ENCODE results near the gene C21orf58.

The C21orf58 gene

DNA sequence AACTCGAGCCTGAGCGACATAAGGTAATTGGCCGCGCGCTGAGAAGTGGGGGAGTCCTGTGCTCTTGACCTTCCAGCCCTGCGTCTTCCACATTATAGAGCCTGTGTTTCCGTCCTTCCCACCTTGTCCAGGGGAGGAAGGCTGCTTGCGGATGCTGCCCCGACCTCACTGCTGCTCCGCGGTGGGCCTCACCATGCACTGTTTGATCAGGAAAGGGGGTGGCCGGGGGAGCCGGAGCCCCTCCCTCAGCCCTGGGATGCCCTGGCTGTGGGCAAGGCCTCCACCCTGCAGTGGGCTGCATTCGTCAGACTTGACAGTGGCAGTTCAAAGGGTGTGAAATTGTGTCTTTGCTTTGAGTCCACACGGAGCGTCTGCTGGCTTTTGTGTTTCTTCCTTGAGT is 30.4 kb upstream of the C21orf58 start:
- no peak for ATAC-seq

GRCh38 chr21:46352913-46353312 is 29.2 kb upstream of the C21orf58 start:
- ATAC-seq (no peak), DNase-seq (no peak)

More for the DNA sequence above, 30.4 kb upstream of the C21orf58 start:
- DNase-seq, result no peak

DNA sequence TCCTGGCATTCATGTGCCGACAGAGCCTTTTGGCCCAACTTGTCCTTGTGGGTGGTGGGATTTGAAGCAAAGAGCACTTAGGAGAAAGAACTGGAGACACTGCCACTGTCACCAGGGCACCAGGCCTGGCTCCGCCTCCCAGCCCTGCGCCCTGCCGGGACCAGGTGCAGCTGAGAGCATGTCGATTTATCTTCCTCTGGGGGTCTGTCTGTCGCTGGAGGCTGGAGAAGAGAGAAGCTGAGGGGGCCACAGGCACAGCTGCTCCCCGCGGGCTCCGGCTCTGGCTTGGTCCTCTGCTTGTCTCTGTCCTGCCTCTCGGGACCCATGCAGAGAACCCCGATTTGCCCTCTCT is 28.5 kb upstream of the C21orf58 start:
- DNase-seq, result no peak
- ATAC-seq, result no peak

DNA sequence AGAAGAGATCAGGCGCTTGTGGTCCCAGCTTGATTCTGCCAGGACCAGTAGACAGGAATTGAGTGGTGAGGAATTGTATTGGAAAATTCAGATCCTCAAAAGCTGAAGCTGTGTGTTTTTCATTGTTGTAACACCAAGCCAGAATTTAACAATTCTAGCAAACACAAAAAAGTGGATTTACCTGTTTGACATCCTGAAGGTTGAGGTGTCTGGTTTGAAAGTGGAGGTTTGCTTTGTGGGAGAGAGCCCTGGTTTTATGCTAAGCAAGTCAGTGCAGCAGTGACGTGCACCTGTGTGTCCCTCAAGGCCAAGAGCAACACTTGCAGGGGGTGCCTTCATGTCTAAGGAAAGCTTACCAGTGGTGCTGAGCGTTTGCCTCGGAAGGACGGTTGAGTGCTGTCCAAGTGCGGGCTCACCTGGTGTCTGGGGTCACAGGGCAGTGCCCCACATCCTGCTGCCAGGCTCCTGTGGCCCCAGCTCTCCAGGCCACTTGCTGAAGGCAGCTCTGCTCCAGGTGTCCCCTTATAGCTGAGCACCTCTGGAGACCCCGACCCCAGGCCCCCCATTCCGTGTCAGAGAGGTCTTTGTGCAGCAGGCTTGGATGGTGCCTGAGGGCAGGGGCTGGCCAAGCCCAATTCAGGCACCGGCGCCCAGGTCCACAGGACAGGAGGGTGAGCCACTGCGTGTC is 27.9 kb upstream of the C21orf58 start:
- ATAC-seq (no peak), DNase-seq (no peak)

DNA sequence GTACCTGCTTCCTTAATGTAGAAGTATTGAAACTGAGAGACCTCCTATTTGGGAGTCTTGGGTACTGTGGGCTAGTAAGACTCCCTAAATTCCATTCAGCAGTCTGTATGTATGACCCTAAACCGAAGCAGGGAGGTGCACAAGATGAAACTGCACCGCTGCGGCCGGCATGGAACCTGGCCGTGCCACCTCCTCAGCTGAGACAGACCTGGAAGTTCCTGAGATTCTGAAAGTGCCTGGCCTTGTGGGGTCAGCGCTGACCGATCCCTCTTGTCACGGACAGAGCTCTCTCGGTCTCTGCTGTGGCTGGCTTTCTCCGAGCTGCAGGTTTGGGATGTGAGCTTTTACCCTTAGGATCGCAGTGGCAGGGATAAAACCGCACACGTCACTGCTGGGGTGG is 27.3 kb upstream of the C21orf58 start:
- no peak for DNase-seq
- ATAC-seq, result no peak

DNA sequence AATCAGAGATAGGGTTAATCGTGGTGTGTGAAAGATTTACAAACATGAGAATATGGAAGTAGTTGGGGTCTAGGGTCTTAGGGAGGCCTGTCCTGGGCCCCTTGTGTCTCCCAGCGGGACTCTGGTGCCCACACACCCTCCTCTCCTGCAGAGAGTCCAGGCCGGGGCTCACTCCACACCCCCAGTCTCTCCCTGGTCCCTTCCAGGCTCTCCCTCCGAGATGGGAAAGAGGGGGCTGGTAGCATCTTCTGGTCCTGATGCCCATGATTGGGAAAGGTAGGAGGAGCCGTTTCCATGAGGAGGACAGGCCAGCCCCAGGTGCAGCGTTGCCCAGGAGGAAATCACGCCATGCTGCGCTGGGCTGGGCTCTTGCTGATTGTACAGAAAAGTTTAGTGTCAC is 26.9 kb upstream of the C21orf58 start:
- no peak for ATAC-seq
- no peak for DNase-seq

DNA sequence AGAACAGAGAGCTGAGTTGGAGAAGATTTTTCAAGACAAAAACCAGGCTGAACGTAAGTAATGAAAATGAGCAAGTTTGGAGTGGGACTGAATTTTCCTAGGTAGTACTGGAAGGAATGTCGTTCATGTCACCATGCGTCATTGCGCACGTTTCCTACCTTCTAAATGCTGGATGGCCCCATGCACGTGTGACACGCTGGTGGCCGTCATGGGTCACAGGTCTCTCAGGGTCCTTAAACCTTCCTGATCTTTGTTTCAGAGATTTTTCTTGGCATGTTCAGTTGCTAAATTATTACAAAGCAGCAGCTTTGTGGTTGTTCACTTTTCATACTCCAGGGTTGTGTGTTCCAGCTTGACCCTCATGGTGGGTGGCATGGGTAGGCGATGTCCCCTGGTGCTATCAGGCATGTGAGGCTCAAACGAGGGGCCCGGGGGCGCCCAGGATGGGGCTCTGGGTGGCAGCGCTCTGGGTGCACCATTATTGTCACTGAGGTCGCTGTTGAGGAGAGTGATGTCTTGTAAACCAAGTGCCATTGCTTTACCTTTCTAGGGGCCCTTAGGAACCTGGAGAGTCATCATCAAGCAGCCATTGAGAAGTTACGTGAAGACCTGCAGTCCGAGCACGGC is 25.6 kb upstream of the C21orf58 start:
- ATAC-seq (no peak), DNase-seq (no peak)

DNA sequence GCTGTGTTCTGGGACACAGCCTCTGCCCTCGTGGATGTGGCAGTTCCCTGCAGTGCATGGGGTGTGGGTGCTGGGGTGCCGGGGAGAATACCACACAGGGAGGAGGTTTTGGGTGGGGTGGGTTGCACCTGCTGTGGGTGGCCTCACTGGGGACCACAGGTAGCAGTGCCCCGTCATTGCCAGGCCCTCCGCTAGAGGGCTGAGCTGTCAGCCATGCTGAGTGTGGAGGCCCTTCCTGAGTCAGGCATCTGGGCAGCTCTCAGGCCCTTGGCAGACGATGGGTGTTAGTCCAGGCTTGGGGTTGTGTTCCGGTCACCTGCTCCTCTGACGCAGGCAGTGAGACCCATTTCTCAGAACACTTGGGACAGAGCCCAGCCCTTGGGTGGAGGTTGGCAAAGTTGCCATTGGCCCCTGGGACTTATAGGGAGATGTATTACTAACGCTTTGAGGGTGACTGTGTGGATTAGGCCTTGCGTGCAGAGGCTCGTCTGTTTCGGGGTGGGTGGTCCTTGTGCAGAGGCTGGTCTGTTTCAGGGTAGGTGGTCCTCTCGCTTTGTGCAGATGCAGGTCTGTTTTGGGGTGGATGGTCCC is 24.2 kb upstream of the C21orf58 start:
- ATAC-seq (no peak), DNase-seq (no peak)

GRCh38 chr21:46347203-46347550 is 23.5 kb upstream of the C21orf58 start:
- ATAC-seq (no peak), DNase-seq (no peak)

GRCh38 chr21:46346296-46347202 is 22.9 kb upstream of the C21orf58 start:
- DNase-seq, result no peak
- no peak for ATAC-seq

DNA sequence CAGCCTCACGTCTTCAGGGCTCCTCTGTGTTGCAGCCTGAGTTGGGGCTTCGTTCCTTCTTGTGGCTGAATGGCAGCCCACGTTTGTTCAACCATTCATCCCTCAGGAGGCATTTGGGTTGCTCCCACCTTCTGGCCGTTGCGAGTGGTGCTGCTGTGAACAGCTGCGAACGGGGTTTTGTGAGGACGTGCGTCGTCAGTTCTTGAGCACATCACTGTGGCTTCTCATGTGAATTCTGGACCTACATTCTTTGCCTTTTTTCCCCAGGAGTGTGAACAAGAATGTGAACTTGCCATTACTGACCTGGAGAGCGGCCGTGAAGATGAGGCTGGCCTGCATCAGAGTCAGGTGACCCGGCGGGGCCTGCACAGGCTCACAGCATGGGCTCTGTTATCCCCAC is 22.2 kb upstream of the C21orf58 start:
- ATAC-seq, result no peak
- DNase-seq, result no peak

- no peak for ATAC-seq
- DNase-seq, result no peak
Measured at GRCh38 chr21:46344219-46344915, 20.7 kb upstream of the C21orf58 start.

DNA sequence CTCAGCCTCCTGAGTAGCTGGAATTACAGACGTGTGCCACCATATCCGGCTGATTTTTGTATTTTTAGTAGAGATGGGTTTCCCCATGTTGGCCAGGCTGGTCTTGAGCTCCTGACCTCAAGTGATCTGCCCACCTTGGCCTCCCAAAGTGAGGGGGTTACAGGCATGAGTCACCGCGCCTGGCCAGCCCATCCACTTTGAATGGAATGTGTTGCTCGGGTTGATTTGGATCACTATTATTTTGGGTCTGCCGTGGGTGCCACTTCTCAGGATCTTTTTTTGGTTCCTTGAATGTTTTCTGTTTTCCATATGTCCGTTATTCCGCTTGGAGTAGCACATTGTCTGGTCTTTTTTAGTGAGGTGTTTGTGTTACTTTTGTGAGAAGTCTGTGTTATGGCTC is 17.3 kb upstream of the C21orf58 start:
- DNase-seq (no peak), ATAC-seq (no peak)

DNA sequence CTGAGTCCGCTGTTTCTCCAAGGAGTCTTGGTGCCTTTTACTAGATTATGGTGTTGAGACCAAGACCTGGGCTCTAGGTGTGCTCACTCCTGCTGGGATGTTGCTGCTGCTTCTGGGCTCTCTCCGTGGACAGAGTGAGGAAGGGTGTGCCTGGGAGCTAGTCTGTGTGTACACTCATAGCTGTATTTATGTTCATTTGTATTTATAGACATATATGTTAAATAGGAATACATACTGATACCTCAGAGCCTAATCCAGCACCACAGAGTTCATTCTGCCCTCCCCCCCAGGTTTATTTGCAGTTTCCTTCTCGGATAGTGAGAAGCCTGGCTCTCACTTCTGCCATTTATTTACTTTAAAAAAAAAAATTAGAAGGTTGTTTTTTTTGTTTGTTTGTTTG is 12.9 kb upstream of the C21orf58 start:
- DNase-seq, result no peak
- ATAC-seq, result no peak

DNA sequence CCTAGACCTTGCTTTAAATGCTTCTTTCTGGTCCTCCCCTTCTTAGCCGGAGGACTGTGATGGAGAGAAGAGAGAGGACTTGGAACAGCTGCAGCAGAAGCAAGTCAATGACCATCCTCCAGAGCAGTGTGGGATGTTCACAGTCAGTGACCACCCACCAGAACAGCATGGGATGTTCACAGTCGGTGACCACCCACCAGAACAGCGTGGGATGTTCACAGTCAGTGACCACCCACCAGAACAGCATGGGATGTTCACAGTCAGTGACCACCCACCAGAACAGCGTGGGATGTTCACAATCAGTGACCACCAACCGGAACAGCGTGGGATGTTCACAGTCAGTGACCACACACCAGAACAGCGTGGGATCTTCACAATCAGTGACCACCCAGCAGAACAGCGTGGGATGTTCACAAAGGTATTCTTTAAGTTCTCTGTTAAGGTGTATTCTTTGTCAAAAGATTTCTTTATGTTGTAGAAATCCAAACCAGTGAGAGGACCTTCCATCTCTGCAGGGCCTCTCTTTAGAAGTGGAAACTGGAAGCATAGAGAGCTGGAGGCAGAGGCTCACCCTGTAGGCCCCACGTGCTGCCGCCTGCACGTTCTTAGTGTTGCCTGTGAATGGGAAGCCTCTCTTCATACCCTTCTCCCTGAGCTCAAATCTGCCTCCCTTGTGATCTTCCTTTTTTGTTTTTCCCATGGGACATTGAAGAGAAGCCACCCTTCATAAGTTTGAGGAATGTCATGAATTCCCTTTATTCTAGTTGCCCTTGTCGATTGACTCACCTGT is 10.9 kb upstream of the C21orf58 start:
- ATAC-seq (no peak), DNase-seq (no peak)

DNA sequence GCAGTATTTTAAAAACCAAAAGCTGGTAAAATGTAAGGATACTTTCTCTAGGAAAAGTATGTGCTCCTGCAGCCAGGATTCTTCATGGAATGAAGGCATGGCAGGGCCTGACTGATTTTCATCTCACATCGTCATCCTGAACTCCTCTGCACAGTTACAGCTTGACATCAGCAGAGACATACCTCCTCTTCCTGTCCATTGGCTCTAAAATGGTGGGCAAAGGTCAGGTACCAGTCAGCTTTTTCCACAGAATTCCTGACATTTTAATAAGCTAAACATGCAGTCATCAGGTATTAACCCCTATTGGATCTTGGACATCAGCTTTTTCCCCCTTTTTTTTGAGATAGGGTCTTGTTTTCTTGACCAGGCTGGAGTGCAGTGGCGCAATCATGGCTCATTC is 6.1 kb upstream of the C21orf58 start:
- ATAC-seq, result no peak
- DNase-seq, result no peak

DNA sequence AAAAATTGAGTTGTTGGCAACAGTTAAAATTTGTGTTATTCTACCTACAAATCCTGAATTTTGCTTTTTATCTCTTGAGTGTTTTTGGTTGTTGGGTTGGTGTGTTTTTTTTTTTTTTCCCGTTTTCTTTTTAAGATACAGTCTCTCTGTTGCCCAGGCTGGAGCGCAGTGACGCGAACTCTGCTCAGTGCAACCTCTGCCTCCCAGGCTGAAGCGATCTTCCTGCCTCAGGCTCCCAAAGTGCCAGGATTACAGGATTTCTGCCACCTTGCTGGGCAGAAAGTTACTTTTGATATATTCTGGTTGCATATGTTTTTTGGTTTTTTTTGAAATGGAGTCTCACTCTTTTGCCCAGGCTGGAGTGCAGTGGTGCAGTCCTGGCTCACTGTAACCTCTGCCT is 4.5 kb upstream of the C21orf58 start:
- DNase-seq (no peak), ATAC-seq (no peak)

DNA sequence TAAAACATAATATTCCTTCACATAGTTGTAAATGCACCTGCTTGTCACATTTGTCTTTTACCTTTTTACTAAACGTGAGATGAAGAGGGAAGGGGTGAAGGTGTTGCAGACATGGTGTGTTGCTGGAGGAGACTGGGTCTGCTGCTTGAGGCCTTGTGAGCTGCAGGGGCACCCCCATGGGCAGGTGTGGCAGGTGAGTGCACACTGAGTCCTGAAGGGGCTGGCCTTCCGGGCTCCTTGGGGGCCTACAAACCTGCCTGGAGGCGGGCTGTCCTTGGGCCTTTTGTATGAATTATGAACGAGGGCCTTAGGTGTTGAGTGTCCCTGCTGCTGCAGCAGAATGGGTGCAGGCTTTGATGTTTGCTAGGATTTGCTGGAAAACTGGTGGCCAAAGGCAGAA is 4.0 kb upstream of the C21orf58 start:
- no peak for DNase-seq

GRCh38 chr21:46326110-46326703 is 2.5 kb upstream of the C21orf58 start:
- DNase-seq (no peak), ATAC-seq (no peak)

More for the DNA sequence above, 4.0 kb upstream of the C21orf58 start:
- no peak for ATAC-seq

DNA sequence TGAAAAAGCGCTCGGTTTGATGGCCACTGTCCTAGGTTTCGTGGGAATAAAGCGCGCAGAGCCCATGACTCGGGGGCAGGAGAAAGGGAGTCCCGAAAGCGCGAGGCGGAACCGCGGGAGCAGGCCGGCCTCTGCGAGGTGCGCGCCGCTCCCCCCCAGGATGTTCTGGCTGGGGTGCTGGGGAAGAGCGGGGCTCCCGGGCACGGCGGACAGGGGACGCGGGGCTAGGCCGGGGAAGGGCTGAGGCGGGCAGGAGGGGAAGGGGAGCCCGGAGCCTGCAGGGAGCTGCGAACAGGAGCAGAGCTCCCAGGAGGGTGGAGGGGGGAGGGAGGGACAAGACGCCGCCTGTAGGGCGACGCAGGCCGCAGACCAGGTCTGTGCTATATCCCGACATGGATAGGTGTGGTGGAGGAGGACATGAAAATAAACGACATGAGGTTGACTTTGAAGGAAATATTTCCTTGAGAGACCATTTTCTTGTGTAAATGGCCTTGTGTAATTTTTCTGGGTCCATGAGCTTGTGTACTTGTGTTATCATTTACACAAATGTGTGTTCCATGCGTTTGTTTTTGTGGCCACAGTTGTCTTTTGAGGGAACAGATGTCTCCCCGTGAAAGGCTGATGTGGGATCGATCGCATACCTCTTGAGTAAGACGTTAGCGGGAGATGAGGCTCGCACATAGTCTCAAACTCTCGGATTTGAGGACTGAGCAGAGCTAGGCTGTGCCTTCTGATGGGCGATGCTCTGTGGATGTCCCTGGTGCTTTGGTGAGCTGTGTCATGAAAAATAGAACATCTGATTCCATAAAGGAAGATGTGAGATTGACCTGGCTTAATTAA is 1.6 kb upstream of the C21orf58 start:
- DNase-seq (peak; percentile 53), ATAC-seq (peak; percentile 5)
